HL-60 (cell line): ENCODE data around the gene AZIN2.
A peak's percentile ranks its signal among the peaks of the same experiment; 100 is the strongest.

Experiments used
- GABPA ChIP-seq: IDR thresholded peaks from 2 replicates; pipeline ENCODE4 v1.6.1; 2012; ENCODE audit warnings: low read depth
- POLR2AphosphoS5 ChIP-seq: IDR thresholded peaks from 2 replicates; pipeline ENCODE4 v1.6.1; 2012; ENCODE audit warnings: low read depth
- SPI1 ChIP-seq: IDR thresholded peaks from 2 replicates; pipeline ENCODE4 v1.6.1; 2012; ENCODE audit warnings: low read depth, mild to moderate bottlenecking, borderline replicate concordance
- TF ChIP-seq, protein P1 (sequence below): IDR thresholded peaks from one replicate; pipeline ENCODE4 v1.5.1; 2011; ENCODE audit warnings: low read length, control low read depth, inconsistent platforms; ENCODE audit not compliant: insufficient read depth

DNA sequence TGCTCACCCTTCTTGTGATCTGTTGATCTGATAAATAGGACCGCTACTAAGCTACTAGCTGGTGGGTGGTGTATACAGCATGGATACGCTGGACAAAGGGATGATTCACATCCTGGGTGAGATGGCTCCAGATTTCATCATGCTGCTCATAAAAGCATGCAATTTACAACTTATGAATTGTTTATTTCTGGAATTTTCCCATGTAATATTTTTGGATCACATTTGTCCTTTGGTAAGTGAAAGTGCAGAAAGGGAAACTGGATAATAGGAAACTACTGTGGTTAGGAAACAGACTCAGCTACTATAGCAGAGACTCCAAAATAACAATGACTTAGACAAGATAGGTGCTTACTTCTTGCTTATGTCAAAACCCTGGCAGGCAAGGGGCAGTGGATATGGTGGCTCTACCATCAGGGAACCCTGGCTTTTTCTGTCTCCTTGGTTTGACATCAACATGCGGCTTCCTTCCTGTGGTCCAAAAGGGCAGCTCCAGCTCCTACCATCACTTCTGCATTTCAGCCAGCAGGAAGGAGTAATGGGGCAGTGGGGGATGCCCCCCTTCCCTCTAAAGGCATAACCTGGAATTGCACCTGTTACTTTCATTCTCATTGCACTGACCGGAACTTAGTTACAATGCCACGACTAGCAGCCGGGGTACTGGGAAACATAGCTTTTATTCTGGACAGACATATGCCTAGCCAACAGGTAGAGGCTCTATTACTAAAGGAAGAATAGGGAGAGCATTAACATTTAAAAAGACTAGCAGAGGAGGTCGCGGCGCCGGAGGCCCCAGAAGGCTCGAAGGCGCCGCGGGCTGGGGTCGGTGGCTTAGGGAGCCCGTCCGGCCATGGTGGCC is 30.5 kb upstream of the AZIN2 start:
- TF ChIP-seq, protein P1, sequence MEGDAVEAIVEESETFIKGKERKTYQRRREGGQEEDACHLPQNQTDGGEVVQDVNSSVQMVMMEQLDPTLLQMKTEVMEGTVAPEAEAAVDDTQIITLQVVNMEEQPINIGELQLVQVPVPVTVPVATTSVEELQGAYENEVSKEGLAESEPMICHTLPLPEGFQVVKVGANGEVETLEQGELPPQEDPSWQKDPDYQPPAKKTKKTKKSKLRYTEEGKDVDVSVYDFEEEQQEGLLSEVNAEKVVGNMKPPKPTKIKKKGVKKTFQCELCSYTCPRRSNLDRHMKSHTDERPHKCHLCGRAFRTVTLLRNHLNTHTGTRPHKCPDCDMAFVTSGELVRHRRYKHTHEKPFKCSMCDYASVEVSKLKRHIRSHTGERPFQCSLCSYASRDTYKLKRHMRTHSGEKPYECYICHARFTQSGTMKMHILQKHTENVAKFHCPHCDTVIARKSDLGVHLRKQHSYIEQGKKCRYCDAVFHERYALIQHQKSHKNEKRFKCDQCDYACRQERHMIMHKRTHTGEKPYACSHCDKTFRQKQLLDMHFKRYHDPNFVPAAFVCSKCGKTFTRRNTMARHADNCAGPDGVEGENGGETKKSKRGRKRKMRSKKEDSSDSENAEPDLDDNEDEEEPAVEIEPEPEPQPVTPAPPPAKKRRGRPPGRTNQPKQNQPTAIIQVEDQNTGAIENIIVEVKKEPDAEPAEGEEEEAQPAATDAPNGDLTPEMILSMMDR = no peak
- TF ChIP-seq GABPA (no peak), POLR2AphosphoS5 (no peak), SPI1 (peak; percentile 66; the same call in 1 of the 2 replicates)
